NCI-H446 (cell line): ENCODE results near the gene ITGA11.
A peak's percentile ranks its signal among the peaks of the same experiment; 100 is the strongest.

Experiments
- DNase-seq, 2 experiments: peaks; one replicate each; lab custom pipeline; 2025; lab: John Stamatoyannopoulos, UW

Gene ITGA11

GRCh38 chr15:68289621-68290352, 142.2 kb downstream of the ITGA11 start:
- DNase-seq, result no peak

- DNase-seq, result no peak
These were observed 142.9 kb downstream of the ITGA11 start for GRCh38 chr15:68289057-68289456.

GRCh38 chr15:68286256-68286655, 145.7 kb downstream of the ITGA11 start:
- DNase-seq, result no peak

GRCh38 chr15:68285259-68285980, 146.5 kb downstream of the ITGA11 start:
- DNase-seq, result no peak

DNA sequence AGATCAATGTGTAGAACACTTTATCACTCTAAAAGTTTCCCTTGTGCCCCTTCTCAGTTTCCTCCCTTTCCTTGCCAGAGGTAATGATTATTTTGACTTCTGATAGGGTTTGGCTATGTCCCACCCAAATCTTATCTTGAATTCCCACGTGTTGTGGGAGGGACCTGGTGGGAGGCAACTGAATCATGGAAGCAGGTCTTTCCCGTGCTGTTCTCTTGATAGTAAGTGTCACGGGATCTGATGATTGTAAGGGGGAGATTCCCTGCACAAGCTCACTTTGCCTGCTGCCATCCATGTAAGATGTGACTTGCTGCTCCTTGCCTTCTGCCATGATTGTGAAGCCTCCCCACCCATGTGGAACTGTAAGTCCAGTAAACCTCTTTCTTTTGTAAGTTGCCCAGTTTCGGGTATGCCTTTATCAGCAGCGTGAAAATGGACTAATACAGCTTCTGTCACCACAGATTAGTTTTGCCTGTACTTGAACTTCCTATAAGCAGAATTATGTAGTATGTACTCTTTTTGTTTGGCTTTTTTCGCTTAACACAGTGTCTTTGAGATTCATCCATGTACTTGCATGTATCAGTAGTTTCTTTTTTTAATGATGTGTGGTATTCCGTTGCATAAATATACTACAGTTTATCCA, 147.2 kb downstream of the ITGA11 start:
- DNase-seq, result no peak

DNA sequence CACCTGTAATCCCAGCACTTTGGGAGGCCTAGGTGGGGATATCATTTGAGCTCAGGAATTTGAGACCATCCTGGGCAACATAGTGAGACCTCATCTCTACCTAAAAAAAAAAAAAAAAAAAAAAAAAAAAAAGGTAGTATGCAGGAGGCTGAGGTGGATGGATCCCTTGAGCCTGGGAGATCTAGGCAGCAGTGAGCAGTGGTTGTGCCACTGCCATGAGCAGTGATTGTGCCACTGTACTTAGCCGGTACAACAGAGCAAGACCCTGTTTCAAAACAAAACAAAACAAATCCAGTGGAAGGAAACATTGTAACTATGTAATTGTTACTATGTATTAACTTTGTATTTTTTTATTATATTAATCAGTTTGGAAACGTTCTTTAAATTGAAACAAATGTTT, 148.6 kb downstream of the ITGA11 start:
- DNase-seq, result no peak

GRCh38 chr15:68281008-68281407, 151.0 kb downstream of the ITGA11 start:
- no peak for DNase-seq

DNA sequence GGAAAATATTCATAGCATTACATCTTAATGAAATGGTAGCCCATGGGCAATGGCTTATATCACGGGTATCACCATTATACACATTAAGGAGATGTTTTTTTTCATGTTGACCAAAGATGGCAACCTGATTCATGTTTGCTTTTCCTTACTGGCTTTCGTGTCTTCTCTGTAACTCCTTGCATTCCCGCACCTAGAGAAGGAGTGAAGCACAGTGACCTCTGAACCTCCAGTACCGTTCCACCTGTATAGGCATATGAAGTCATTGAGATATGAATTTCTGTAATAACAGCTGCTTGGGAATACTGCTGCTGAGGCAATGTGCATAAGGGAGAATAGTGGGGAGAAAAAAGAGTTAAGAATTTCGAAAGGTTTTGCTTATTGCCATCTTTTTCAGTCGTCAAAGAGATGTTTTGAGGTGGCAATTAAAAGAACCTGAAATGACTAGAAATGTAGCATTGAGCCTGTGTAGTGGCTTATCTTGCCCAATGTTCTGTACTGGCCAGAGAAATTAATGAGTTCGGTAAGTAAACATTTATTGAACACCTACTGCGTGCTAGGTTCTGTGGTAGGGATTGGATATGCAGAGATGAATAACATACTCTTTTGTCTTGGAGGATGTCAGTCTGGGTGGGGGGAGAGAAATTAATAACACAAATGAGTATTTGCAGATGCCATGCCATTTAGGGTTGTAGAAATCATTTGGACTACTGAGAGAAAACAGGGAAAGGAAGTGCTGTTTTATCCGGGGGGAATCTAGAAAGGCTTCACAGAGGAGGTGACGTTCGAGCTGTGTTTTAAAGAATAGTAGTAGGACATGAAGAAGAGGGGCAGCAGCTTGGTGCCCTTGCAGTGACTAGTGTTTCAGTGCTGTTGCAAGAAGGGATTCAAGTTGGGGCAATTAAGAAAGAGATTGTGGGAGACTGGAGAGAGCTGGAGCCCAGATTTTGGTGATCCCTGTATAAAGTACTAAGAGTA, 151.9 kb downstream of the ITGA11 start:
- DNase-seq, result no peak

DNA sequence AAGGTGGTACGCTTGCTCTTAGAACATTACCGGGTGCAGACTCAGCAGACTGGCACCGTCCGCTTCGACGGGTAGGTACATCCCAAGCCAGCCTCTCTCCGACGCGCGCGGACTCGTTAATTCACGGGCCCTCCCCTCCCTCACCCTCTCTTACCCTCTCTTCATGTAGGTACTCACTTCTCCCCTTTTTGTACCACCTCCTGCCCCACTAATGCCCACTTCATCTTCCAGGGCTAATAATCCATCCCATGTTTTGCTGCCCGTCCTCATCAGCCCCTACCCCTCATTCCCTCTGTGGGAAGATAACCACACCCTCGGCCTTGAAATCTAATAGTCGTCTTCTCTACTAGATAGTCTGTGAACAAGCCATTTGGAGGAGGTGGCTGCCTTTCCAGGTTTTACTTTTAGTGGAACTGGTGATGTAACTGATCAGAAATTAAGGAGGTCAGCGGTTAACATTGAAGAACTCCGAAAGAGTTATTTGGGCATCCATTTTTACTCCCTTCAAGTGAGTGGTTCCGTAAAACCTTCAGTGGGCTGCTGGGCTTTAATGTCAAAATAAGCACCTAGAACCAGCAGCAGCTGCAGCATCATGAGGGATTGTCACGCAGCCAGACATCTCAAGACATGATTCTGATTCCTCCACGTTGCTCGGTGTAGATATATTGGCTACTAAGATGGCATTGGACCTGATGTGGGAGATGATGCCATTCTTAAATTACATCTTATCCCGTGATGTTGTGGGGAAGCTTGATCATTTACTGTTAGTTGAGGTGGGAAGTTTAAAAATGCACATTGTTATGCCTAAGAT, 153.2 kb downstream of the ITGA11 start:
- peak; percentile 28 to 29 for DNase-seq

- DNase-seq, result peak in 1 of 2 experiments; percentile 66
These were observed 153.7 kb downstream of the ITGA11 start for GRCh38 chr15:68278345-68278594.

- peak; percentile 73 to 88 for DNase-seq
These were observed 154.2 kb downstream of the ITGA11 start, which contains the start of gene FEM1B for GRCh38 chr15:68277603-68278344. Gene FEM1B, plus strand, starts transcription at chr15:68277745. Its CDS starts 673 bp downstream, at chr15:68278418.

DNA sequence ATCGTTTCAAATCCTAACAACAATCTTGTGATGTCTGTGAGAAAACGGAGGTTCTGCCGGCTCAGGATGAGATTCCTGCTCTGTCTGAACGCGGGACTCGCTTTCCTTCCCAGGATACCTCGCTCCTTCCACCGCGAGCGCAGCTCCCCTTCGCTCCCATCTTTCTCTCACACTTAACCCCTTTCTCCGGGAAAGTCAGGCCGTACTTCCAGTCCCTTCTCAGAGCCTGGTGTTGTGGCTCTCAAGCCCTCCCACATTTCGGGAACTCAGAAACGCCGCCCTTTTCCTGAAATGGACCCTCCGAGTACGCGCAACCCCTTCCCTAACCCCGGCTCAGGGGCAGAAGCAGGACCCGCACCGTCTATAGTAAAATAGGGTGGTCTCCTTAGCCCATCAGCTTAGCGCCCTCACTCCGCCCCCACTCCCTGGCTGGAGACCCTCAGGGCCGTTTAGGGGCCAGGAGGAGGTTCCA, 154.8 kb downstream of the ITGA11 start:
- peak; percentile 70 for DNase-seq

DNA sequence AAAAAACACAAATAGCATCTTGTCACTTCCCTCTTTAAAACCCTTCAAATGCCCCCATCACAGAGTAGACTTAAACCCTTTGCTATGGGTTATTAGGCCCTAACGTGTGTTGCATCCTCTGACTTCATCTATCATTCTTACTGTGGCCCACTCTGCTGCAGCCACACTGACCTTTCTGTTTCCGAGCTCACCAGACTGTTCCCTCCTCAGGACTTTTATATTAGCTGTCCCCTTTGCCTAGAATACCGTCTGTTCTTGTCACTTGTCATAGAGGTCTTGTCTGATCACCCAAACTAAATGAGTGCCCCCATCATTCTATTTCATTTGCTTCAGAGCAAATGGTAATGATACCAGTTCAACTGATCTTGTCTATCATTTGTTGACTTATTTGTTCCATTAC, 155.3 kb downstream of the ITGA11 start:
- no peak for DNase-seq

DNA sequence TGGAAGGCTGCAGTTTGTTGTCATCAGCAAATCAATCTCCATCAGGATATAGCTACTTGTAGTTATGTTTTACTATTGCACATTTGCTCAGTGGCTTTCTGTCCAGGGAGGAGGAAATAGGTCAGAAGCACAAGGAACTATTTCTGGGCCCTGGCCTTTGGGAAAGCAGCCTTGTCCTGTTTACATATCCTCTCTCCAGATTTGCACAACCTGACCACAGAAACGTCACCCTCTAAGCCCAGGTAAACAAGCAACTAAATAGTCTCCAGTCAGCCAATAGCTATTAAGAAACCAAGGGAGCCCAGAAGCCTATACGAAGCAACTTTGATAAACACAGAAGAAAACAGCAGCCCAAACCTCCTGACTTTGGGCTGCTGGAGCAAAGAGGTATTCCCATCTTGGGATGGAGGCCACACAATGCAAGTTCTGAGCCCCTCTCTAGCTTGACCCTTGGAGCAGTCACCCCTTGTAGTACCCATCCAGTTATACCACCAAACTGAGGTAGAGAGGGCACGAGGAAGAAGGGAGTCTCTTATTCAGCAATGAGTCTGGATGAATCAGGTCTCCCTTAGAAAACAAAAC, 156.7 kb downstream of the ITGA11 start:
- DNase-seq, result no peak

DNA sequence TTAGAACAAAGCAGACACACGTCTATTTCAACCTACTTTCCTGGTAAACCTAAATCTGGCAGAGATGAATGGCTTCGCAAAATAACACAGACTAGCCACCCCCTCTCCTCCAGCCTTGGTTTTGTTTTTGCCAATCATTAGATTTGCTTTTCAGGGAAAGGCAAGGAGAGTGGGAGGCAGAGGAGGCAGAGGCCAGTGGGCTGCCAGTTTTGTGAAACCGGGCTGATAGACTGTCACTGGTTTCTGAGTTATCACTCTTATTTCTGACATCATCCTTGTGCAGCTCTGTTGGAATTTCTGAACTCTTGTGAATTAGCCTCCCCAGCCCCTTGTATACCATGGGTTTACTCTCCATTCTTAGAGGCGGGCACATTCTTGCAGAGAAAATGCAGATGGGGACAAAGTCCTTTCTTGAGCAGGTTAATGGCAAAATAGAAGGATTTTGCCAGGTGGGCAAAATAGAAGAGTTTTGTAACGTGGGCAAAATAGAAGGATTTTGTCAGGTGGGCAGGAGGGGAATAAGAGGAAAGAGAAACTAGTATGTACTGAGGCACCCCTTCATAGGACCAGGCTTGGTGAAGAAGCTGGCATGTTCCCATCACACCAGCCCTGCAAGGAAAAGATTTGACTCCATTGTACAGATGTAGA, 157.6 kb downstream of the ITGA11 start:
- no peak for DNase-seq

- no peak for DNase-seq
These were observed 159.2 kb downstream of the ITGA11 start for GRCh38 chr15:68272721-68273271.

GRCh38 chr15:68271854-68272471, 160.0 kb downstream of the ITGA11 start:
- DNase-seq, result no peak

- no peak for DNase-seq
These were observed 163.6 kb downstream of the ITGA11 start for GRCh38 chr15:68268405-68268804.

- no peak for DNase-seq
These were observed 166.3 kb downstream of the ITGA11 start for GRCh38 chr15:68265674-68266073.
